Measurements from ENCODE around the gene MEGF10.
"Not testable (repeated sequence)": the region's sequence is repeated elsewhere in the genome, so short reads cannot be mapped to it uniquely, and the experiment has no call there.

Gene MEGF10

GRCh38 chr5:127298036-127298429, 7.4 kb downstream of the MEGF10 start:
- no peak for DNase-seq

- peak in 12 of 14 donors; percentile 16 to 87 (median 76) for DNase-seq
Observed at GRCh38 chr5:127298656-127299055, 8.1 kb downstream of the MEGF10 start.

GRCh38 chr5:127299678-127300077, 9.1 kb downstream of the MEGF10 start:
- peak in 1 of 14 donors; percentile 13 for DNase-seq

- no peak for DNase-seq
Observed at GRCh38 chr5:127302509-127302908, 11.9 kb downstream of the MEGF10 start.

- no peak for DNase-seq
Observed at GRCh38 chr5:127303404-127303803, 12.8 kb downstream of the MEGF10 start.

- peak in 4 of 14 donors; percentile 31 to 68 (median 42) for DNase-seq
Observed at GRCh38 chr5:127305493-127305892, 14.9 kb downstream of the MEGF10 start.

- peak in 1 of 14 donors; percentile 35 for DNase-seq
Observed at GRCh38 chr5:127306036-127306435, 15.4 kb downstream of the MEGF10 start.

- DNase-seq = peak in 1 of 14 donors; percentile 12
Observed at GRCh38 chr5:127306647-127307046, 16.1 kb downstream of the MEGF10 start.

- no peak for DNase-seq
Observed at GRCh38 chr5:127307868-127308267, 17.3 kb downstream of the MEGF10 start.

GRCh38 chr5:127308325-127308724, 17.7 kb downstream of the MEGF10 start:
- not testable (repeated sequence) for DNase-seq

- DNase-seq = no peak
Observed at GRCh38 chr5:127308945-127309344, 18.3 kb downstream of the MEGF10 start.

- DNase-seq = no peak
Observed at GRCh38 chr5:127311349-127311748, 20.8 kb downstream of the MEGF10 start.

GRCh38 chr5:127311781-127312525, 21.4 kb downstream of the MEGF10 start:
- DNase-seq = peak in 3 of 14 donors; percentile 19 to 29 (median 20)

- DNase-seq = no peak
Observed at GRCh38 chr5:127313379-127313778, 22.8 kb downstream of the MEGF10 start.

GRCh38 chr5:127313847-127314473, 23.4 kb downstream of the MEGF10 start:
- peak in 7 of 14 donors; percentile 15 to 63 (median 36) for DNase-seq

GRCh38 chr5:127316011-127316410, 25.4 kb downstream of the MEGF10 start:
- no peak for DNase-seq

GRCh38 chr5:127317385-127317784, 26.8 kb downstream of the MEGF10 start:
- not testable (repeated sequence) for DNase-seq

- no peak for DNase-seq
Observed at GRCh38 chr5:127320032-127320965, 29.7 kb downstream of the MEGF10 start.

- DNase-seq = no peak
Observed at GRCh38 chr5:127321465-127321864, 30.9 kb downstream of the MEGF10 start.

- no peak for DNase-seq
Observed at GRCh38 chr5:127322403-127322802, 31.8 kb downstream of the MEGF10 start.

- DNase-seq = no peak
Observed at GRCh38 chr5:127324756-127325155, 34.2 kb downstream of the MEGF10 start.

- no peak for DNase-seq
Observed at GRCh38 chr5:127326431-127326830, 35.8 kb downstream of the MEGF10 start.
